DOHH2 (cell line): Measurements from ENCODE around the gene HRCT1.

Experiments used
- H3F3A ChIP-seq: fragments of 200-600 bp; sonication (generic), shearing (Covaris generic); 2 replicates; pipeline ENCODE4 v1.6.0; 2016; ENCODE audit warnings: antibody characterized with exemption, mild to moderate bottlenecking; ENCODE audit not compliant: control insufficient read depth, insufficient read depth
- H3K27ac ChIP-seq: fragments of 200-600 bp; sonication (generic); 2 replicates; pipeline ENCODE4 v1.5.1; 2014; ENCODE audit warnings: low read depth, mild to moderate bottlenecking, low read length, moderate library complexity
- H3K27me3 ChIP-seq: fragments of 200-600 bp; sonication (generic); 2 replicates; pipeline ENCODE4 v1.6.1; 2014; ENCODE audit warnings: mild to moderate bottlenecking, low read length, mixed read lengths; ENCODE audit not compliant: control insufficient read depth
- H3K36me3 ChIP-seq: fragments of 200-600 bp; sonication (generic); 2 replicates; pipeline ENCODE4 v1.6.1; 2014; ENCODE audit warnings: mild to moderate bottlenecking, low read length, moderate library complexity, mixed read lengths; ENCODE audit not compliant: control insufficient read depth
- H3K4me1 ChIP-seq: fragments of 200-600 bp; sonication (generic); 2 replicates; pipeline ENCODE4 v1.6.1; 2014; ENCODE audit warnings: mild to moderate bottlenecking, low read length, mixed read lengths; ENCODE audit not compliant: control insufficient read depth
- H3K4me2 ChIP-seq: fragments of 200-600 bp; sonication (generic); 2 replicates; pipeline ENCODE4 v1.6.0; 2014; ENCODE audit warnings: mild to moderate bottlenecking, low read length, moderate library complexity
- H3K4me3 ChIP-seq: fragments of 200-600 bp; sonication (generic); 2 replicates; pipeline ENCODE4 v1.5.1; 2014; ENCODE audit warnings: mild to moderate bottlenecking, low read length, mixed read lengths
- H3K79me2 ChIP-seq: fragments of 200-600 bp; sonication (generic); 2 replicates; pipeline ENCODE4 v1.6.1; 2014; ENCODE audit warnings: mild to moderate bottlenecking, low read length, mixed read lengths; ENCODE audit not compliant: control insufficient read depth
- H3K9me2 ChIP-seq: fragments of 200-600 bp; sonication (generic); replicated peaks from 2 replicates; pipeline ENCODE4 v1.6.1; 2014; ENCODE audit warnings: mild to moderate bottlenecking, low read length, mixed read lengths; ENCODE audit not compliant: control insufficient read depth
- H3K9me3 ChIP-seq: fragments of 200-600 bp; sonication (generic); 2 replicates; pipeline ENCODE4 v1.6.1; 2014; ENCODE audit warnings: antibody characterized with exemption, low read length, mixed read lengths; ENCODE audit not compliant: control insufficient read depth, insufficient read depth
- H4K20me1 ChIP-seq: fragments of 200-600 bp; sonication (generic); 2 replicates; pipeline ENCODE4 v1.6.0; 2014; ENCODE audit warnings: low read depth, mild to moderate bottlenecking, antibody characterized with exemption, low read length, moderate library complexity; ENCODE audit not compliant: control insufficient read depth, insufficient read depth
- EZH2phosphoT487 ChIP-seq: fragments of 200-600 bp; sonication (generic); IDR thresholded peaks from 2 replicates; pipeline ENCODE4 v1.6.1; 2017; ENCODE audit warnings: borderline replicate concordance, mild to moderate bottlenecking, antibody characterized with exemption, low read length, moderate library complexity, mixed read lengths
- TF ChIP-seq, protein P1 (sequence below): fragments of 200-600 bp; sonication (generic); IDR thresholded peaks from one replicate; pipeline ENCODE4 v1.5.1; 2014; ENCODE audit warnings: antibody characterized with exemption, mild to moderate bottlenecking, low read depth, low read length; ENCODE audit not compliant: poor library complexity, severe bottlenecking

The HRCT1 gene

DNA sequence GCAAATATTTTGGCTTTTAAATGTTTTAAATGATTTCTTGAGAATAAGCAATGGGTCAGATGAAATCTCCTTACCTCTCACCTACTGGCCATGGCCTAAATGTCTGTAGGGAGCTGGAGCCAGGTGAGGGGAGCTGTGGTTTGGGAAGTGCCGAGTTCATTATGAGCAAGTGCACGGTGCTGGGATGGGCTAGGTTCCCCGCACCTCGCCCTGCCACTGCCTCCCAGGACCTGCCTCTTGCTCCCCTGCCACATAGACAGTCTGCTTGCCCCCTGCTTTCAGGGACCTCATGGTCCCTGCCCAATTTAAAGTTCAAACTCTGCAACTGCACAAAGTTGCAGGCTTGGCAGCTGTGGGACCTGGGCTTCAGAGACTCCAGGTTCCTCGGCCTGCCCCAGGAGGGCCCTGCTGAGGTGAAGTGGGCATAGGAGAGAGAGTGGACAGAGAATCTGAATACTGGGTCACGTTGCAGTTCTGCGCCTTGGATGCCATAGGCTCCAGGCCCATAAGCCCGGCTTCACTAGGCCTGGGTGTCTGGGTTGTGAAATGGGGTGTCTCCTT, 41.2 kb upstream of the HRCT1 start:
- Histone ChIP-seq H3F3A (no peaks in the 10 kb centered on the region), H3K4me1 (no peaks in the 10 kb centered on the region), H3K9me2 (no peaks in the 10 kb centered on the region), H3K79me2 (no peaks in the 10 kb centered on the region), H3K27ac (no peak overlapping the region), H3K9me3 (no peaks in the 10 kb centered on the region), H3K4me3 (no peak overlapping the region), H3K4me2 (no peak overlapping the region), H3K27me3 (peaks cover 9% of the 10 kb centered on the region), H3K36me3 (no peaks in the 10 kb centered on the region), H4K20me1 (no peaks in the 10 kb centered on the region)
- TF ChIP-seq EZH2phosphoT487, result no peak
- TF ChIP-seq, protein P1, sequence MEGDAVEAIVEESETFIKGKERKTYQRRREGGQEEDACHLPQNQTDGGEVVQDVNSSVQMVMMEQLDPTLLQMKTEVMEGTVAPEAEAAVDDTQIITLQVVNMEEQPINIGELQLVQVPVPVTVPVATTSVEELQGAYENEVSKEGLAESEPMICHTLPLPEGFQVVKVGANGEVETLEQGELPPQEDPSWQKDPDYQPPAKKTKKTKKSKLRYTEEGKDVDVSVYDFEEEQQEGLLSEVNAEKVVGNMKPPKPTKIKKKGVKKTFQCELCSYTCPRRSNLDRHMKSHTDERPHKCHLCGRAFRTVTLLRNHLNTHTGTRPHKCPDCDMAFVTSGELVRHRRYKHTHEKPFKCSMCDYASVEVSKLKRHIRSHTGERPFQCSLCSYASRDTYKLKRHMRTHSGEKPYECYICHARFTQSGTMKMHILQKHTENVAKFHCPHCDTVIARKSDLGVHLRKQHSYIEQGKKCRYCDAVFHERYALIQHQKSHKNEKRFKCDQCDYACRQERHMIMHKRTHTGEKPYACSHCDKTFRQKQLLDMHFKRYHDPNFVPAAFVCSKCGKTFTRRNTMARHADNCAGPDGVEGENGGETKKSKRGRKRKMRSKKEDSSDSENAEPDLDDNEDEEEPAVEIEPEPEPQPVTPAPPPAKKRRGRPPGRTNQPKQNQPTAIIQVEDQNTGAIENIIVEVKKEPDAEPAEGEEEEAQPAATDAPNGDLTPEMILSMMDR, result no peak

DNA sequence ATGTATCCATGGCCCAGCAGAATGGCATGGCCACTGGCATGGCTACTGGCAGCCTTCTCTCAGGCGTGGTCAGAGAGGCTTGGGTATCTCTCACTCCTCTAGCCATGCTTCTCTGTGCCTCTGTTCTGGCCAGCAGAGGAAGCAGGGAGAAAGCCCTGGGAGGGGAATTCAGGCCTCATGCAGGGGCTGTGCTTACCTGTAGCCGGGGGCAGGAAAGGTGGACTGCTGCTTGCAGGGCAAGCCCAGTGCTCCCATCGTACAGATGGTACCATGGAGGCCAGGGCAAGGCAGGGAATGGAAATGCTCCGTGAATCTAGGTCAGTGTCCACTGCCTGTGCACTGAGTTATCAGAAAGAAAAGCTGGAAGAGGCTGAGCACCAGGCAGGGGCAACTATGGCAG, 38.5 kb upstream of the HRCT1 start:
- Histone ChIP-seq H3F3A (no peaks in the 10 kb centered on the region), H3K9me2 (no peaks in the 10 kb centered on the region), H3K79me2 (no peaks in the 10 kb centered on the region), H4K20me1 (no peaks in the 10 kb centered on the region), H3K4me2 (no peak overlapping the region), H3K4me3 (no peak overlapping the region), H3K27me3 (peaks cover 2% of the 10 kb centered on the region; the same call in 1 of the 2 replicates), H3K36me3 (no peaks in the 10 kb centered on the region), H3K9me3 (no peaks in the 10 kb centered on the region), H3K27ac (no peak overlapping the region), H3K4me1 (no peaks in the 10 kb centered on the region)
- TF ChIP-seq, protein P1, result no peak
- no peak for TF ChIP-seq EZH2phosphoT487

DNA sequence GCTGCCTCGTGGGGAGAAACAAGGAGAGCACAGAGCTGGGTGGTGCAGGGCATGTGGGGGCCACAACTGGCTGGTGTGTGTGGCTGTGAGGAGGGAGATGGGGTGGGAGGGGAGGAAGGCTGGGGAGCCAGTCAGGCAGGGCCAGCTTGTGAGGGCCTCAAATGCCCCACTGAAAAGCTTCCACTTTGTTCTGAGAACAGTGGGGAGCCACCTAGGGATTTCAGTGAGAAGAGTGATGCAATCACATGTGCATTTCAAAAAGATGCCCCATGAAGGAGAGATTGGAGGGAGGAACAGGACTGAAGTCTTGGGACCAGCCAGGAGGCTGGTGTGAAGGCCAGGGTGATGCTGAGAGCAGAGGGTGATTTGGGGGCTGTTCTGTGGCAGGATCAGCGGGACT, 37.1 kb upstream of the HRCT1 start:
- Histone ChIP-seq H3K9me2 (no peaks in the 10 kb centered on the region), H4K20me1 (no peaks in the 10 kb centered on the region), H3F3A (no peaks in the 10 kb centered on the region), H3K36me3 (no peaks in the 10 kb centered on the region), H3K79me2 (no peaks in the 10 kb centered on the region), H3K9me3 (no peaks in the 10 kb centered on the region), H3K4me2 (no peak overlapping the region), H3K4me3 (no peak overlapping the region), H3K27me3 (peaks cover 8% of the 10 kb centered on the region; the same call in 1 of the 2 replicates), H3K27ac (no peak overlapping the region), H3K4me1 (no peaks in the 10 kb centered on the region)
- TF ChIP-seq, protein P1, result no peak
- TF ChIP-seq EZH2phosphoT487, result no peak
